HG03280 (cell line): Measurements from ENCODE around the gene AHSP.
"Not testable (repeated sequence)": the region's sequence is repeated elsewhere in the genome, so short reads cannot be mapped to it uniquely, and the experiment has no call there.

Experiments used
- ATAC-seq: cut with Tn5 transposase; IDR thresholded peaks from one replicate; pipeline ENCODE4 v1.9.1; 2021; ENCODE audit warnings: mild to moderate bottlenecking, moderate library complexity; ENCODE audit not compliant: unreplicated experiment

The AHSP gene, protein sequence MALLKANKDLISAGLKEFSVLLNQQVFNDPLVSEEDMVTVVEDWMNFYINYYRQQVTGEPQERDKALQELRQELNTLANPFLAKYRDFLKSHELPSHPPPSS

DNA sequence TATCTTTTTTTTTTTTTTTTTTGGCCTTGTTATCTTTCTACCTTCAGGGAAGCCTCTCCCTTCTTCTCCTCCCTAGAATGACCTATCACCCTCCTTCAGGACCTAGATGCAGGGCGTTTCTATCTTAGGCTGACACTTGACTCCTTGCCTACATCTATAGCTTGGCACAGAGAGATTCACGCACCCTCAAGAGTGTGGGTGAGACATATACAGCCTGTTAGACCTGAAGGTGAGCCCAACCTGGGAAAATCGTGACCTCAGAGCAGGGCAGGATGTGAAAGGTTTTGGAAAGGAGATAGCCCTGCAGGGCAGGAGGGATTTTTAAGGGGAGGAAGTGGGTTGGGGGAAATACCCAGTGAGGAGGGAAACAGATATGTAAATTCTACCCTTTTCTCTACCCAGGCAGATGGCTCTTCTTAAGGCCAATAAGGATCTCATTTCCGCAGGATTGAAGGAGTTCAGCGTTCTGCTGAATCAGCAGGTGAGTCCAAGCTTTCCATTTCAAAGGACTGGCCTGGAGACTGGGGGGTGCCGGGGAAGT, at the start of gene AHSP:
TSS of gene AHSP (plus strand) at position 167 of the 541 bp plus-strand sequence. CDS start at position 407, 240 bp downstream.
- ATAC-seq = no peak

DNA sequence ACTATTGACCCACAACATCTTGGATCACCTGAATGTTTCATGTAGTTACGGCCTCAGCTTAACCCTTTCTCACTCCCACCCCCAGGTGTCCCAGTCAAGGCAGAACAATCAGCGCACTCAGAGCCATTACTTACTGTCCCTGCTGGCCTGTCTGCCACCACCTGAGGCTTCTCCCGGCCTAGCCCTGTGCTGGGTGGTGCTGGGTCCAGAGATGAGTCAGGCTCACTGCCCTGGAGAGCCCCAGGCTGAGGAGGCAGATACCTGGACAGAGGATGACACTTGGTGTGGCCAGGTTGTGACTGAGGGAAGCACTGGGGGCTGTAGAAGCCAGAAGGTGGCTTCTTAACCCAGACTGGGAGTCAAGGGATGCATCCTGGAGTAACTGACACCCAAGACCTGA, 48.7 kb upstream of the AHSP start:
- no peak for ATAC-seq

DNA sequence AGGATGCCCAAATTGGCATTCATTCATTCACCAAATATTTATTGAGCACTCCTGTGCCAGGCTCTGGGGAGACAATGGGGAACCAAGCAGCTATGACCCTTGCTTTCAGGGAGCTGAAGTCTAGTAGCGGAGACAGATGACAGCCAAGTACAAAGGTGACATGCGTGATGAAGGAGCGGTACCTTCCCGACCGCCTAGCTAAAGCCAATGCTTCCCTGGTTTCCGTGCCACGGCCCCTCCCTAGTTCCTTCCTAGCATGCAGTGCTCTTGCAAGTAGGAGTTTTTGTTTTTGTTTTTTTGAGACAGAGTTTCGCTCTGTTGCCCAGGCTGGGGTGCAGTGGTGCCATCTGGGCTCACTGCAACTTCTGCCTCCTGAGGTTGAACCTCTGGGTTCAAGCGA, 47.9 kb upstream of the AHSP start:
- no peak for ATAC-seq

DNA sequence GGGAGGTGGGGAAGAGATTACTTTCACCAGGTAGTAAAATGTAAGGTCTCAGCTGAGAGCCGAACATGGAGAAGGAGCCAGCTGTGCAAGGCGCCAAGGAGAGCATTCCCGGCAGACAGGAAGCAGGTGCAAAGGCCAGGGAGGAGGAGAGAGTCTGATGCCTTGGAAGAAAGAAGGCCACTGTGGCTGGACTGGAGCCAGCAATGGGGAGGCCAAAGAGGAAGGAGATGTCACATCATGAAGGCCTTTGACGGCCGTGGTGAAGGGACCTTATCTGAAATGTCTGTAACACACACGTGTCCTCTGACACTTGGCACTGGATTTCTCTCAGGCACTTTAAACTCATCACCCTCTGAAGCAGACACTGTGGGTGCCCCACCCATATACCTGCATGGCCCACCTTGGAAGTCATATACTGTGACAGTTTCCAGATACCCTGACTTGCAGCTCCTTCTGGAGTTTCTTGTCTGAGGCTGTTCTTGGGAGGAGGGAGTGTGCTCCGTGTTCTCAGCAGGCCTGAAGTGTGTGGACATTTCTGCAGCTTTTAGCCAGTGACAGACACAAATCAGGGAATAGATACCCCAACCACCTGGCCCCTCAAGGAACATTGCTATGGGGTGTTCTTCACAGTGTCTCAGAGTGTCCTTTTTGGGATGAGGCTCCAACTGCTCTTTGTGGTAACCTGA, 46.7 kb upstream of the AHSP start:
- ATAC-seq = no peak

DNA sequence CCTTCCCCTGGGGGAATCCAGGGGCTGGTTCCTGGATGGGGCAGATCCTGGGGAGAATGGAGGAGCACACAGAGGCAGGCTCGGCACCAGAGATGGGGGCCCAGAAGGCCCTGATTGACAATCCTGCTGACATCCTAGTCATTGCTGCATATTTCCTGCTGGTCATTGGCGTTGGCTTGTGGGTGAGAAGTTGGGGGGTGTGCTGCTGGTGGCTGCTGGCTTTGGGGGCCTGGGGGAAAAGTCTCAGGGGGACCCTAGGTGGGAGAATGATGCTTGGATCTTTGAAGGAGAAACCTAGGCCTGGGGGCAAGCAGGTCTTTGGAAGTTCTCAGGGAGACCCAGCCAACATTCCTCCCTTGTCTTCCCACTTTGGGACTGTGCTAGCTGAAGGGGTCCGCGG, 44.6 kb upstream of the AHSP start, which contains the start of gene SLC5A2:
TSS of gene SLC5A2 (plus strand) at position 43 of the 400 bp plus-strand sequence. CDS start at position 57, 14 bp downstream.
- no peak for ATAC-seq

DNA sequence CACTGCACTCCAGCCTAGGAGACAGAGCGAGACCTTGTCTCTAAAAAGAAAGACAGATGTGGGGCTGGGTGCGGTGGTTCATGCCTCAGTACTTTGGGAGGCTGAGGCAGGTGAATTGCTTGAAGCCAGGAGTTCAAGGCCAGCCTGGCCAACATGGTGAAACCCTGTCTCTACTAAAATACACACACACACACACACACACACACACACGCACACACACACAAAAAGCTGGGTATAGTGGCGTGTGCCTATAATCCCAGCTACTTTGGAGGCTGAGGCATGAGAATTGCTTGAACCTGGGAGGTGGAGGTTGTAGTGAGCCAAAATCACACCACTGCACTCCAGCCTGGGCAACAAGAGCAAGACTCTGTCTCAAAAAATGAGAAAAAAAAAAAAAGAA, 43.7 kb upstream of the AHSP start:
- ATAC-seq = not testable (repeated sequence)

DNA sequence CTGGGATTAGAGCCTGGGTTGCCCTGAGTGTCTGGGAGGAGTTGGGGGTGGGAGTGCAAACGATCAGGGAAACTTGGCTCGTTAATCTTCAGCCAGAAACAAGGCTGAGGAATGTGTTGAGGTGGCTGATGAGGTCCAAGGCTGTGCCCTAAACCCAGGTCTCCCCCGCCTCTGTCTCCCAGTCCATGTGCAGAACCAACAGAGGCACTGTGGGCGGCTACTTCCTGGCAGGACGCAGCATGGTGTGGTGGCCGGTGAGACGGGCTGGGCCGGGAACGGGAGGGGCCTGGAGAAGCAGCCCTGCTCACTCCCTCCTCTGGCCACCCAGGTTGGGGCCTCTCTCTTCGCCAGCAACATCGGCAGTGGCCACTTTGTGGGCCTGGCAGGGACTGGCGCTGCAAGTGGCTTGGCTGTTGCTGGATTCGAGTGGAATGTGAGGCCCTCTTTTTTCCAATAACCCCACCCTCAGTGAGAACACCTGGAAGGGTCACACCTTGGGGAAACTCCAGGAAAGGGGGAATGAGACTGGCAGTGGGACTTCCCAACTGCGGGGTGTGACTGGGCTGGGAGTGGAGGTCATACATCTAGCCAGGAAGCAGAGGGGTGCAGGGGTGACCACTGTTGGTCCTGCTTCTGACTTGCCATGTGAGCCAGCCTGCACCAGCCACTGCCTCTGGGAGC, 43.1 kb upstream of the AHSP start:
- ATAC-seq = no peak

DNA sequence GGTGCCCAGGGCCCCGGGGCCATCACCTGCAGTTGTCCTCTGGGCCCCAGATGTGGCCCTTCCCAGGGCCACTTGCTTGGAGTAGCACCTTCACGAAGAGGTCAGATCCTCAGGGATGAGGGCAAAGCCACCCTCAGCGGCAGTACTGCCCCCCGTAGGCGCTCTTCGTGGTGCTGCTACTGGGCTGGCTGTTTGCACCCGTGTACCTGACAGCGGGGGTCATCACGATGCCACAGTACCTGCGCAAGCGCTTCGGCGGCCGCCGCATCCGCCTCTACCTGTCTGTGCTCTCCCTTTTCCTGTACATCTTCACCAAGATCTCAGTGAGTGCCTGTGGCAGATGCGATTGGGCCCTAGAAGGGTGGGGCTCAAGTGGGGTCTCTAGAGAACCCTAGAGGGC, 42.1 kb upstream of the AHSP start:
- no peak for ATAC-seq

DNA sequence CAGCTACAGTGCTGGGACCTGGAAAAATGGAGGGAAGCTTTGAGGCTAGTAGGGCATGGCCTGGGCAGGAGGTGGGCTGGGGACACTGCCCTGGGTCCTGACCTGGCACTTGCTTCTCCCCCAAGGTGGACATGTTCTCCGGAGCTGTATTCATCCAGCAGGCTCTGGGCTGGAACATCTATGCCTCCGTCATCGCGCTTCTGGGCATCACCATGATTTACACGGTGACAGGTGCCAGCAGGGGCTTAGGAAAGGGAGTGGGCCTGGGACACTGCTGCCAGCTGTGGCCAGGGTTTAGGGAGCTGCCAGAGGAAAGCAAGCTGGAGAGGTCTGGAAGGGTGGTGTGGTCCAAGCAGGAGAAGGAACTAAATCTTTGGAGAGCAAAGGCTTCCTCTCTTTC, 41.7 kb upstream of the AHSP start:
- ATAC-seq = no peak

DNA sequence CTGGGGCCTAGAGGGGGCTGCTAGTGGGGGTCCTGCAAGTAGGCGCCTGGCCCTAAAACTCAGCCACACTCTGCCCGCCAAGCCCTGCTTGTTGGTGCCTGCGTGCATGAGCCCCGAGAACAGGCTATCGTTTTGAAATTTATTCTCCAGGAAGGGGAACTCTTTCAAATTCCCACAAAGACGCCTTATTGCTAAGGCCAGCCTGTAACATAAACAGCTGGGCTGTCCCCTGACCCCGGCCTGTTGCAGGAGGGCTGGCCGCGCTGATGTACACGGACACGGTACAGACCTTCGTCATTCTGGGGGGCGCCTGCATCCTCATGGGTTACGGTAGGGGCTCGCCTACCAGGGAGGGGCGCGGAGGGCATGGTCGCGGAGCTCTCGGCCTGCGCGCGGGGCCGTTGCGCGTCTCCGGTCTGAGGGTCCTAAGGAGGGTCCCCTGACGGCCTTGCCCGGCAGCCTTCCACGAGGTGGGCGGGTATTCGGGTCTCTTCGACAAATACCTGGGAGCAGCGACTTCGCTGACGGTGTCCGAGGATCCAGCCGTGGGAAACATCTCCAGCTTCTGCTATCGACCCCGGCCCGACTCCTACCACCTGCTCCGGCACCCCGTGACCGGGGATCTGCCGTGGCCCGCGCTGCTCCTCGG, 40.5 kb upstream of the AHSP start:
- ATAC-seq = no peak

DNA sequence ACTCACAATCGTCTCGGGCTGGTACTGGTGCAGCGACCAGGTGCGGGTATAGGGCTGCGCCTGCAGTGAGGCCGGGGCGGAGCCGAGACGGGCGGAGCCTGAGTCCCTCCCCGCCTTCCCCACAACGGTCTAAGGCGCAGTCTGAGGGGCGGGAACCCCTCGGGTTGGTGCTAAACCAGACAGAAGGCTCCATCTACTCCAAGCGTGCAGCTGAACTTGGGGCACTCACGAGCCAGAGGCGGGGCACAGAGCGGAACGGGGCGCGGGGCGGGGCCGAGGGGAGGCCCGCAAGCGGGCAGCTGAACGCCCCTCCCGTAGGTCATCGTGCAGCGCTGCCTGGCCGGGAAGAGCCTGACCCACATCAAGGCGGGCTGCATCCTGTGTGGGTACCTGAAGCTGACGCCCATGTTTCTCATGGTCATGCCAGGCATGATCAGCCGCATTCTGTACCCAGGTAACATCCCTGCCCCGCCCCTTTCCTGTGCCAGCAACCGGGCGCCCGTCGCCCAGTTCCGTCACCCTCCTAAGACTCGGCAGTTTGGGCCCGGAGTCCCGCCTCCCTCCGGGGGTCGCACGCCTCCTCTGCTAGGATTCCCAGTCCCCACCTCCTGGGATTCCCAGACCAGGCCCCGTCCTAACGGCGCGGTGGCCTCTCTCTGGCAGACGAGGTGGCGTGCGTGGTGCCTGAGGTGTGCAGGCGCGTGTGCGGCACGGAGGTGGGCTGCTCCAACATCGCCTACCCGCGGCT, 39.8 kb upstream of the AHSP start:
- peak; percentile 73 for ATAC-seq

DNA sequence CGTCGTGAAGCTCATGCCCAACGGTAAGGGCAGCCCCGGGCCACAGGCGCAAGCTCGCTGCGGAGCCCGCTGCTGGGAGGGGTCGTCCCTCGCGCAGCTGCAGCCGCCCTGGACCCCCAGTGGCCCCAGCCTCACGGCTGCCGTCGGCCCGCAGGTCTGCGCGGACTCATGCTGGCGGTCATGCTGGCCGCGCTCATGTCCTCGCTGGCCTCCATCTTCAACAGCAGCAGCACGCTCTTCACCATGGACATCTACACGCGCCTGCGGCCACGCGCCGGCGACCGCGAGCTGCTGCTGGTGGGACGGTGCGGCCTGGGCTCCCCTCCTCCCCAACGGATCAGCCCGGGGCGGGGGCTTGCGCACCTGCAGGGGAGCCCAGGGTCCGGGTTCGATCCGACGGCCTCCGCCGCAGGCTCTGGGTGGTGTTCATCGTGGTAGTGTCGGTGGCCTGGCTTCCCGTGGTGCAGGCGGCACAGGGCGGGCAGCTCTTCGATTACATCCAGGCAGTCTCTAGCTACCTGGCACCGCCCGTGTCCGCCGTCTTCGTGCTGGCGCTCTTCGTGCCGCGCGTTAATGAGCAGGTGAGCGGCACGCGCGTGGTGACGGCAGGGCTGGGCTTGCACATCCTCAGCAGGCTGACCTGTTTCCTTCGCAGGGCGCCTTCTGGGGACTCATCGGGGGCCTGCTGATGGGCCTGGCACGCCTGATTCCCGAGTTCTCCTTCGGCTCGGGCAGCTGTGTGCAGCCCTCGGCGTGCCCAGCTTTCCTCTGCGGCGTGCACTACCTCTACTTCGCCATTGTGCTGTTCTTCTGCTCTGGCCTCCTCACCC, 39.0 kb upstream of the AHSP start:
- ATAC-seq = no peak

DNA sequence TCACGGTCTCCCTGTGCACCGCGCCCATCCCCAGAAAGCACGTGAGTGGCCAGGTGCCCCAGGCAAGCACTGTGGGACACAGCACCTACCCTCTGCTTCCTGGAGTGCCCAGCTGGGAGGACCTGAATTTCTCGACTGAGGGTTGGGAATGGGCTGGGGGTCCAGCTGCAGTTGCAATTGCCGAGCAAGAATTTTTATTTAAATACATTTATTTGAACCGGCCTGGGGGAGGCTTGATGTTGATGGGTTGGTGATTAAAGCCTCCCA, 38.5 kb upstream of the AHSP start:
- no peak for ATAC-seq

DNA sequence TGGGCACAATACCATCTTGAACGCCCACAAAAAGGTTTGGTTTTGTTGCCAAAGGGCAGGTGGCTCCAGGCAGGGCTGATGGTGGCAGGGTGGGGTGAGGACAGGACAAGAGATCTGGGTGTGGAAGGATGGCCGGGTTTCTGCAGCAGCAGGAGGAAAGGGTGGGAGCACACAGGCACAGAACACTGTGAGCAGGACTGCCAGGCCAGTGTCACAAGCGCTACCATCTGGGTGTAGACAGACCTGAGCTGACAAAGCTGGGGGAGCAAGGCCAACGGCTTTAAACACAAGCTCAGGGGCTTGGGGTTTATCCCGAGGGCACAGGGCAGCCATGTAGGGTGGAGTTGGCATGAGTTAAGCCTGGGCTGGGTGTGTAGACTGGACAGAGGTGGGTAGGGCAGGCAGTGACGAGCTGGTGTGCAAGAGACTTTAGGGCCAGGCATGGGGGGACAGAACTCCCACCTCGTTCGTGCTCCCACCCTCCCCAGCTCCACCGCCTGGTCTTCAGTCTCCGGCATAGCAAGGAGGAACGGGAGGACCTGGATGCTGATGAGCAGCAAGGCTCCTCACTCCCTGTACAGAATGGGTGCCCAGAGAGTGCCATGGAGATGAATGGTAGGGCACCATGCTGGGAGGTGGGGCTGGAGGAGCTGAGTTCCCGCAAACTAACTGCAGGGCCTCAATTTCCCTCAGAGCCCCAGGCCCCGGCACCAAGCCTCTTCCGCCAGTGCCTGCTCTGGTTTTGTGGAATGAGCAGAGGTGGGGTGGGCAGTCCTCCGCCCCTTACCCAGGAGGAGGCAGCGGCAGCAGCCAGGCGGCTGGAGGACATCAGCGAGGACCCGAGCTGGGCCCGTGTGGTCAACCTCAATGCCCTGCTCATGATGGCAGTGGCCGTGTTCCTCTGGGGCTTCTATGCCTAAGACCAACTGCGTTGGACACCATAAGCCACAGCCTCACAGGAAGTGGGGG, 37.8 kb upstream of the AHSP start:
- no peak for ATAC-seq

DNA sequence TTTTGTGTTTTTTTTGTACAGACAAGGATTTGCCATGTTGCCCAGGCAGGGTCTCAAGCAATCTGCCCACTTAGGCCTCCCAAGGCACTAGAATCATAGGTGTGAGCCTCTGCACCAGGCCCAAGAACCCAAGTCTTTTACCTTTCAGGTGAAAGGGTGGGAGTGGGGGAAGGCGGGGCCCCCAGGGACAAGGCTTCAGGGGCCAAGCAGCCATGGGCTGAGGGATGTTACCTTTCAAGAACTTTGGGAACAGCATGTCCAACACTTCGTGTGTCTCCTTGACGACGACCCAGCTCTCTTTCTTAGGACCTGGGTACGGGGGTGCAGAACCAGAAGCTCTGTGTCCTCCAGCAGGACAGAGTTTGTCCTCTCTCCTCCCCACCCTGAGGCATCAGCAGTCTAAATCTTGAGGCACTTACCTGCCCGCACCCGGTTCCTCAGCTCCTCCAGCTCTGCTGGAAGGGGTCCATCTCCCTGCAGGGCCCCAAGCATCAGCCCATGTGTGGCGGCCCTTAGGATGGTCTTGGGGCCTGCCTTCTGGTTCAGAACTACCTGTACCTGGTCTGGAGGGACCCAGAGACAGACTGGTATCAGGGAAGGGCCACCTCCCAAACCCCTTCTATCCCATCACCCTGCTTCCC, 35.8 kb upstream of the AHSP start:
- no peak for ATAC-seq

DNA sequence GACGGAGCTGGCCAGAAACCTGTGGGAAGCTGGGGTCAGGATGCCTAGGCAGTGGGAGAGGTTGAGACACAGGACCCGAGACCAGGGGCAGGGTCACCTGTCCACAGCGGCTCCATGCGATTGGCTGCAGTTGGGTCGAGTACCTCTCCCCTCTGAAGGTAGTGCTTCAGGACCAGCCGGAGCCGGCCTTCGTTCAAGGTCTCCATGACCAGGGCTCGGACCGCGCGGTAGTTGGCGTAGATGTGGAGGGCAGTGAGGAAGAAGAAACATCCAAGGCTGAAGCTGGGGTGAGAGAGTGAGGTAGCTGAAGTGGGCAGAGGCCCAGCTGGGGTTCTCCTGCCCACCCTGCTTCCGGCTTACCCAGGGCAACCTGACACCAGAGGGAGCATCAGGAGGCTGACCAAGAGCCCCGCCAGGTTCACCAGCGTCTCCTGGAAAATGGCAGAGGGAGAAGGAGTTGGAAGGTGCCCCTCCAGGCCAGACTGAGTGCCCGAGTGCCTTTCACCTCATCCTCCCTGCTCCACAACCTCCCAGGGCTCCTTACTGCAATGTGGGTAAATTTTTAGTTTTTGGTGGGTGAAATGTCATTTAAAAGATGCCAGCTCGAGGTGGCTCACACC, 34.1 kb upstream of the AHSP start:
- no peak for ATAC-seq

DNA sequence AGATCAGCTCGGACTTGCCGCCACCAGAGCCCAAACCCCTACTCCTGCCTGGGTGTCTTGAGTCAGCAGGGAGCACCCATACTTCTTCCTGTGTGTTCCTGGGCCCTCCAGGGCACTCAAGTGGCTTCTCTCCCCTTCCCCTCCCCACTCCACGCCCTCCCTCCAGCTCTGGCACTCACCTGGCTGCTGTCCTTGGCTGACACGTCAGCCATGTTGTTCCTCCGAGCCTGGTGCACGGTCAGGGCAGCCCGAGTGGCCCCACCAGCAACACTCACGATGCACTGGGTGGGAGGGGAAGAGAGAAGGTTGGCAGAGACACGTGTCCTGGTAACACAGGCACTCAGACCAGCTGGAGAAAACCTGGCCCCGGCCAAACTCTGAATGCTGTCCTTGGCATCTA, 31.0 kb upstream of the AHSP start:
- ATAC-seq = no peak

DNA sequence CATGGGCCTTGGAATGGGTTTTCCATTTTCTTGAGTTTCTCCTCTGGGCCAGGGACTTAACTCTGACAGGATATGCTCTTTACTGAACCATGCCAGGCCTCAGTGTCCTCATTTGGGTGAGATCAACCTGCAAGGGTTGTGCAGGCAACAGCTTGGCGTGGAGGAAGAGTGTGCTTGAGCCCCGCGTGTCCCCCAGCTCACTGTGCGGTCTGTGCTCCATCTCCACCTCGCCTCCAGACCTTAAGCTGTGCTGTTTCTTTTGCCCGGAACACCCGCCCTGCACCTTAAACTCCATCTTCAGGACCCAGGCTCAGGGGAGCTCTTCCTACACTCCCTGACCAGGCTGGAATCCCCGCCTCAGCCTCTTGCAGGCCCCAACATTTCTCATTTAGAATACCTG, 29.2 kb upstream of the AHSP start:
- ATAC-seq = no peak
